Brain microvascular endothelial cell (primary cell): Measurements from ENCODE around the gene IGF2BP1.

Experiments
- DNase-seq: peaks from one replicate; pipeline ENCODE4 v3.0.0-alpha.2; 2020
- H3K27ac ChIP-seq: fragments of 250-450 bp; sonication (Bioruptor Pico); 2 replicates; pipeline ENCODE4 v1.5.1; 2020; ENCODE audit warnings: mild to moderate bottlenecking, moderate library complexity
- H3K27me3 ChIP-seq: fragments of 250-450 bp; sonication (Bioruptor Pico); replicated peaks from 2 replicates; pipeline ENCODE4 v1.5.1; 2020; ENCODE audit warnings: mild to moderate bottlenecking
- H3K36me3 ChIP-seq: fragments of 250-450 bp; sonication (Bioruptor Pico); replicated peaks from 2 replicates; pipeline ENCODE4 v1.5.1; 2020; ENCODE audit warnings: mild to moderate bottlenecking
- H3K4me3 ChIP-seq: 2 replicates; pipeline ENCODE4 v1.5.1; 2011; ENCODE audit warnings: low read depth, mild to moderate bottlenecking, control low read depth, low read length, moderate library complexity
- in situ Hi-C: cut with HindIII; loops from 2 replicates; pipeline ENCODE4 v1.10.0; 2017; ENCODE audit warnings: low sequenced_read_pairs, low pct_ligation_motif_present
- TF ChIP-seq, protein P1 (sequence below): IDR thresholded peaks from 2 replicates; pipeline ENCODE4 v1.5.1; 2011; ENCODE audit warnings: low read depth, mild to moderate bottlenecking, moderate library complexity, low read length, control low read depth, inconsistent platforms; ENCODE audit errors: missing control alignments

The IGF2BP1 gene

DNA sequence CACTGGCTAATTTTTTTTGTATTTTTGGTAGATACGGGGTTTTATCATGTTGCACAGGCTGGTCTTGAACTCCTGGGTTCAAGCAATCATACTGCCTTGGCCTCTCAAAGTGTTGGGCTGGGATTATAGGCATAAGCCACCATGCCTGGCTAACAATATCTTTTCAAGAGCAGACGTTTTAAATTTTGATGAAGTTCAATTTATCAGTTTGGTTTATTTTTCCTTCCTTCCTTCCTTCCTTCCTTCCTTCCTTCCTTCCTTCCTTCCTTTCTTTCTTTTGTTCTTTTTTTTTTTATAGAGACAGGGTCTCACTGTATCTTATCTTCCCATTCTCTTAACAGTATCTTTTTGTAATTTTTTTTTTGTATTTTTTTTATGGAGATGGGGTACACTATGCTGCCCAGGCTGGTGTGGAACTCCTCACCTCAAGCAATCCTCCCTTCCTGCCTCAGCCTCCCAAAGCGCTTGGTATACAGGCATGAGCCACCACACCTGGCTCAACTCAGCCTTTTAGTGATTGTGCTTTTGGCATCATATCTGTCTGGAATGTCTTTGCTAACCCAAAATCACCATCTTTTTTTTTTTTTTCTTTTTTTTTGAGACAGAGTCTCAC lies 15.2 kb upstream of the IGF2BP1 start:
- Histone ChIP-seq H3K27ac (no peak overlapping the region), H3K27me3 (no peaks in the 10 kb centered on the region), H3K36me3 (no peaks in the 10 kb centered on the region), H3K4me3 (no peak overlapping the region)
- TF ChIP-seq, protein P1, sequence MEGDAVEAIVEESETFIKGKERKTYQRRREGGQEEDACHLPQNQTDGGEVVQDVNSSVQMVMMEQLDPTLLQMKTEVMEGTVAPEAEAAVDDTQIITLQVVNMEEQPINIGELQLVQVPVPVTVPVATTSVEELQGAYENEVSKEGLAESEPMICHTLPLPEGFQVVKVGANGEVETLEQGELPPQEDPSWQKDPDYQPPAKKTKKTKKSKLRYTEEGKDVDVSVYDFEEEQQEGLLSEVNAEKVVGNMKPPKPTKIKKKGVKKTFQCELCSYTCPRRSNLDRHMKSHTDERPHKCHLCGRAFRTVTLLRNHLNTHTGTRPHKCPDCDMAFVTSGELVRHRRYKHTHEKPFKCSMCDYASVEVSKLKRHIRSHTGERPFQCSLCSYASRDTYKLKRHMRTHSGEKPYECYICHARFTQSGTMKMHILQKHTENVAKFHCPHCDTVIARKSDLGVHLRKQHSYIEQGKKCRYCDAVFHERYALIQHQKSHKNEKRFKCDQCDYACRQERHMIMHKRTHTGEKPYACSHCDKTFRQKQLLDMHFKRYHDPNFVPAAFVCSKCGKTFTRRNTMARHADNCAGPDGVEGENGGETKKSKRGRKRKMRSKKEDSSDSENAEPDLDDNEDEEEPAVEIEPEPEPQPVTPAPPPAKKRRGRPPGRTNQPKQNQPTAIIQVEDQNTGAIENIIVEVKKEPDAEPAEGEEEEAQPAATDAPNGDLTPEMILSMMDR = no peak
- in situ Hi-C loops = no loop called here
- no peak for DNase-seq

GRCh38 chr17:48985436-48986245 lies 11.5 kb upstream of the IGF2BP1 start:
- H3K4me3 ChIP-seq = no peak overlapping the region
- no peak for DNase-seq
- H3K27me3 ChIP-seq = peaks cover 9% of the 10 kb centered on the region
- H3K27ac ChIP-seq = no peak overlapping the region
- in situ Hi-C loops = no loop called here
- TF ChIP-seq, protein P1 = no peak
- H3K36me3 ChIP-seq = no peaks in the 10 kb centered on the region

DNA sequence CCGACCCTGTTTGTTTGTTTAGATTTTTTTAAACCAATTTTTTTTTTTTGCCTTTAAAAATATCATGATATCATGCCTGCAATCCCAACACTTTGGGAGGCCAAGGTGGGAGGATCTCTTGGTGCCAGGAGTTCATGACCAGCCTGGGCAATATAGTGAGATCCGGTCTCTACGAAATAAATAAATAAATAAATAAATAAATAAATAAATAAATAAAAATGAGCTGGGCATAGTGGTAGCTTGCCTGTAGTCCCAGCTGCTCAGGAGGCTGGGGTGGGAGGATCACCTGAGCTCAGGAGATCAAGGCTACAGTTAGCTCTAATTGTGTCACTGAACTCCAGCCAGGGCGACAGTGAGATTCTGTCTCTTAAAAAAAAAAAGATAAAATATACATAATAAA lies 8.1 kb upstream of the IGF2BP1 start:
- no peaks in the 10 kb centered on the region for H3K36me3 ChIP-seq
- no peak overlapping the region for H3K4me3 ChIP-seq
- TF ChIP-seq, protein P1 = no peak
- H3K27ac ChIP-seq = no peak overlapping the region
- peaks cover 20% of the 10 kb centered on the region for H3K27me3 ChIP-seq
- in situ Hi-C loops = no loop called here
- no peak for DNase-seq

- H3K4me3 ChIP-seq = no peak overlapping the region
- H3K36me3 ChIP-seq = no peaks in the 10 kb centered on the region
- DNase-seq = no peak
- no peak overlapping the region for H3K27ac ChIP-seq
- H3K27me3 ChIP-seq = peaks cover 20% of the 10 kb centered on the region
- in situ Hi-C loops = no loop called here
- TF ChIP-seq, protein P1 = no peak
These were observed 6.3 kb upstream of the IGF2BP1 start for GRCh38 chr17:48990882-48991357.

DNA sequence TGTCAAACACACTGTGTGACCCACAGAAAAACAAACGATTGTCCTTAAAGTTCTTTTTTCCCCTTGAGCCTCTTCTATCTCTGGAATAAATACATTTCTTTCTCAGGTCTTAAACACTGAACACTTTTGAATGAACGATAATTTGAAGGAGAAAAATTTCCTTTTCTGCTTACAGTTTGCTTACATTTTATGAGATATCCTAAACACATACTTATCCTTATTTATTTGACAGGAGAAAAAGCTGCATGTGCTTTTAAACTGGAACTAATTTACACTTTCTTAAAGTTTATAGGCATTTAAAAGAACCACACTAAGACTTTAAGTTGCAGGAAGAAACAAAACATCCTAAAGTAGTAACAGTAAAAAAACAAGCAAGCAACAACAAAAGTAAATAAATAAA lies 4.7 kb upstream of the IGF2BP1 start:
- in situ Hi-C loops = no loop called here

More for the DNA sequence above, 4.7 kb upstream of the IGF2BP1 start:
- TF ChIP-seq, protein P1 = no peak
- Histone ChIP-seq H3K27ac (no peak overlapping the region), H3K4me3 (no peak overlapping the region), H3K27me3 (peaks cover 20% of the 10 kb centered on the region), H3K36me3 (no peaks in the 10 kb centered on the region)
- no peak for DNase-seq
